Stimulated activated CD4-positive, alpha-beta T cell treated with anti-CD3 and anti-CD28 coated beads, Interleukin-1b, Interleukin-23, amount 100 ng/mL, for 4 hours (primary cell): ENCODE data around the gene GDF9.
"Not testable (repeated sequence)": the region's sequence is repeated elsewhere in the genome, so short reads cannot be mapped to it uniquely, and the experiment has no call there.

ENCODE experiments used
- DNase-seq, 2 donors: peaks; one replicate each; pipeline ENCODE4 v3.0.0-alpha.2; 2020; ENCODE audit warnings: low read depth in 2 of 2

The GDF9 gene

GRCh38 chr5:132873119-132873929 lies 7.1 kb upstream of the GDF9 start, which contains the start of gene LEAP2:
Gene LEAP2 (plus strand): TSS chr5:132873668. CDS start chr5:132873695, 27 bp downstream.
- DNase-seq: no peak

- no peak for DNase-seq
Measured at GRCh38 chr5:132872788-132873118, 6.5 kb upstream of the GDF9 start.

GRCh38 chr5:132871459-132872284 lies 5.4 kb upstream of the GDF9 start:
- DNase-seq: no peak

- DNase-seq: no peak
Measured at GRCh38 chr5:132870801-132871200, 4.5 kb upstream of the GDF9 start.

- no peak for DNase-seq
Measured at GRCh38 chr5:132868754-132869153, 2.5 kb upstream of the GDF9 start.

- no peak for DNase-seq
Measured at GRCh38 chr5:132867046-132867451, 780 bp upstream of the GDF9 start.

GRCh38 chr5:132865668-132866341 lies 464 bp downstream of the GDF9 start:
- no peak for DNase-seq

GRCh38 chr5:132860742-132861141 lies 5.5 kb downstream of the GDF9 start:
- no peak for DNase-seq

GRCh38 chr5:132859889-132860437 lies 6.3 kb downstream of the GDF9 start:
- no peak for DNase-seq

GRCh38 chr5:132856011-132856410 lies 10.3 kb downstream of the GDF9 start:
- no peak for DNase-seq

GRCh38 chr5:132854992-132855391 lies 11.3 kb downstream of the GDF9 start:
- not testable (repeated sequence) for DNase-seq

- no peak for DNase-seq
Measured at GRCh38 chr5:132854301-132854700, 12.0 kb downstream of the GDF9 start.

GRCh38 chr5:132853790-132854189 lies 12.5 kb downstream of the GDF9 start:
- no peak for DNase-seq

GRCh38 chr5:132853323-132853722 lies 12.9 kb downstream of the GDF9 start:
- DNase-seq: no peak

GRCh38 chr5:132850066-132850465 lies 16.2 kb downstream of the GDF9 start:
- no peak for DNase-seq

GRCh38 chr5:132849347-132849746 lies 16.9 kb downstream of the GDF9 start:
- DNase-seq: no peak

- DNase-seq: no peak
Measured at GRCh38 chr5:132848270-132848669, 18.0 kb downstream of the GDF9 start.

GRCh38 chr5:132841305-132841704 lies 25.0 kb downstream of the GDF9 start:
- DNase-seq: no peak

GRCh38 chr5:132840896-132841295 lies 25.4 kb downstream of the GDF9 start:
- DNase-seq: no peak

GRCh38 chr5:132840313-132840712 lies 26.0 kb downstream of the GDF9 start:
- DNase-seq: no peak

GRCh38 chr5:132839426-132840301 lies 26.6 kb downstream of the GDF9 start:
- DNase-seq: no peak
